Adipocyte (in vitro differentiated cells): Measurements from ENCODE around the gene ESF1.
"Not testable (repeated sequence)": the region's sequence is repeated elsewhere in the genome, so short reads cannot be mapped to it uniquely, and the experiment has no call there.

ENCODE experiments used
- DNase-seq: peaks from one replicate; pipeline ENCODE4 v3.0.0-alpha.2; 2015; ENCODE audit warnings: low read depth
- H3K27me3 ChIP-seq: replicated peaks from 2 replicates; pipeline ENCODE4 v1.7.0; 2013; ENCODE audit warnings: mild to moderate bottlenecking, low read length, moderate library complexity; ENCODE audit not compliant: control insufficient read depth, insufficient read depth
- H3K36me3 ChIP-seq: 2 replicates; pipeline ENCODE4 v1.7.0; 2013; ENCODE audit warnings: low read length, mild to moderate bottlenecking, moderate library complexity; ENCODE audit not compliant: control insufficient read depth, insufficient read depth, severe bottlenecking
- H3K4me1 ChIP-seq: 2 replicates; pipeline ENCODE4 v1.7.0; 2013; ENCODE audit warnings: mild to moderate bottlenecking, low read length, moderate library complexity; ENCODE audit not compliant: control insufficient read depth, insufficient read depth
- H3K4me3 ChIP-seq: 2 replicates; pipeline ENCODE4 v1.7.0; 2013; ENCODE audit warnings: mild to moderate bottlenecking, low read length, moderate library complexity
- H3K9ac ChIP-seq: 2 replicates; pipeline ENCODE4 v1.7.0; 2013; ENCODE audit warnings: mild to moderate bottlenecking, low read length, moderate library complexity
- H3K9me3 ChIP-seq: 2 replicates; pipeline ENCODE4 v1.7.0; 2013; ENCODE audit warnings: mild to moderate bottlenecking, low read length, moderate library complexity; ENCODE audit not compliant: control insufficient read depth

Gene ESF1

DNA sequence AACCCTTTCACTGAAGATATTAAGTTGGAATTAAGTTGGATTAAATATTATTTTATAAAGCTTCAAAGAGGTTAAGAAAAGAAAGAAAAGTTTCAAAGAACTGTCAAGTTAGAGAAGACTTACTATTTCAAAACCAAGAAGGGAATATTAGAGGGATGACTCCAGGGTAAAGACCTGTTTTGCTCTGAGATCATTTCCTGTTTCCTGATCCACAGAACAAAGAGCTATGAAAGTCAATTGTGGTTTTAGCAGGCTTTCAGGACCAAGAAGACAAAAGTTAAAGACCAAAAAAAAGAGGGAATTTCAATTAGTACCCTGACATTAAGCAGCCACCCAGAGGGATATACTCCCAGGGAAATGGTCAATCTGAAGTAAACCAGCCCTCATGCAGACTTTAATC lies 19.4 kb downstream of the ESF1 start:
- H3K4me3 ChIP-seq, result no peak overlapping the region
- no peak for DNase-seq
- no peak overlapping the region for H3K9ac ChIP-seq
- peaks cover 14% of the 10 kb centered on the region for H3K9me3 ChIP-seq
- peaks cover 76% of the 10 kb centered on the region for H3K36me3 ChIP-seq
- H3K4me1 ChIP-seq, result no peaks in the 10 kb centered on the region
- no peaks in the 10 kb centered on the region for H3K27me3 ChIP-seq

DNA sequence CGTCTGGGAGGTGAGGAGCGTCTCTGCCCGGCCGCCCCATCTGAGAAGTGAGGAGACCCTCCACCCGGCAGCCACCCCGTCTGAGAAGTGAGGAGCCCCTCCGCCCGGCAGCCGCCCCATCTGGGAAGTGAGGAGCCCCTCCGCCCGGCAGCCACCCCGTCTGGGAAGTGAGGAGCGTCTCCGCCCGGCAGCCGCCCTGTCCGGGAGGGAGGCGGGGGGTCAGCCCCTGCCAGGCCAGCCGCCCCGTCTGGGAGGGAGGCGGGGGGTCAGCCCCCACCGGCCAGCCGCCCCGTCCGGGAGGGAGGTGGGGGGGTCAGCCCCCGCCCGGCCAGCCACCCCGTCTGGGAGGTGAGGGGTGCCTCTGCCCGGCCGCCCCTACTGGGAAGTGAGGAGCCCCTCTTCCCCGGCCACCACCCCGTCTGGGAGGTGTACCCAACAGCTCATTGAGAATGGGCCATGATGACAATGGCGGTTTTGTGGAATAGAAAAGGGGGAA lies 24.2 kb downstream of the ESF1 start:
- H3K9me3 ChIP-seq, DNase-seq, H3K27me3 ChIP-seq, H3K4me1 ChIP-seq, H3K9ac ChIP-seq, H3K4me3 ChIP-seq: not testable (repeated sequence)
- peaks cover 65% of the 10 kb centered on the region for H3K36me3 ChIP-seq

DNA sequence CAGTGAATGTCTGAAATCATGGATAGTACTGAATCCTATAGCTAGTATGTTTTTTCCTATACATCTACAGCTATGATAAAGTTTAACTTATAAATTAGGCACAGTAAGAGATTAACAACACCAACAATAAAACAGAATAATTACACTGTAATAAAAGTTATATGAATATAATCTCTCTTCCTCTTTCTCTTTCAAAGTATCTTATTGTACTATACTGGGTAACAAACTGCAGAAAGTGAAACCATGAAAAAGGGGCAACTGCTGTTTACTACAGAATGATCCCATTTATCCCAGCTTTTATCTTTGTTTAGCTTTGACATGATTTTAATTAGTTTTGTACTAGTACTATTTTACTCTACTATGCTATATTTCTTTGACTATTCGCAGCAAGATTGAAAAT lies 25.8 kb downstream of the ESF1 start:
- Histone ChIP-seq H3K9ac (no peak overlapping the region), H3K36me3 (peaks cover 57% of the 10 kb centered on the region), H3K27me3 (no peaks in the 10 kb centered on the region), H3K4me3 (no peak overlapping the region), H3K4me1 (no peaks in the 10 kb centered on the region), H3K9me3 (no peaks in the 10 kb centered on the region)
- no peak for DNase-seq

DNA sequence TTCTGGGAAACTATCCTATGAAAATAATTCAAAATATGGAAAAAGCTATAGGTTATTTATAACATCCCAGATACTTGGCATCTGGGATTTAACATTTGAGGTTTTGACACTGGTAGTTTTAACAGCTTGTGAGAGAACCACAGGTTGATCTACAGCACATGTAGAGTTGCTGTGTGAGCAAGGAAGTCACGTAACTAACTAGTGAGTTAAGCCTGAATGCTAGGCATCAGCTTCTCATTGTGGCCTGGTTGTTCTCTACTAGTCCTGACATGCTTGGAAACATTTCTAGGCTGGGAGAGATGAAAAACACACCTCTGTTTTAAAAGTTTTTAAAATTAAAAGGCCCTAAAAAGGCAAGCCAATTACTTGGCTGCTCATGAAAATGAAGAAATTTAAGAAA lies 28.2 kb downstream of the ESF1 start:
- Histone ChIP-seq H3K27me3 (no peaks in the 10 kb centered on the region), H3K9me3 (no peaks in the 10 kb centered on the region), H3K4me3 (no peak overlapping the region), H3K9ac (no peak overlapping the region), H3K36me3 (peaks cover 44% of the 10 kb centered on the region), H3K4me1 (no peaks in the 10 kb centered on the region)
- DNase-seq, result no peak

DNA sequence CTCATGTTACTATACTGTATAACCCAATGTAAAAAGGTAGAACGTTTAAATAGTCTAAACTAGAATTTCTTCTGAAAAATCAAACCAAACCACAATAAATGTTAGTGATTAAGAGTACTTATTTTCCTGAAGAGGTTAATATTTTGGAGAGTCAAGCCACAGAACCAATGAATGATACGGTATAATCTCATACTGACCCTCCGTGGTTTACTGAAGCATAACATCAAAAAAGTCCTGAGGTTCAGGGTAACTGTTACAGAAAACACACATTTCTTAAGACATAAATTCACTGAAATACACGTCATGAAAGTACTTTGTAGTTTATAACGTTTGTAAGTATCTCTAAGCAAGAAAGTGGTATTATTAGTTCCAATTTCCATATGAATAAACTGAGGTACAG lies 28.9 kb downstream of the ESF1 start:
- Histone ChIP-seq H3K9ac (no peak overlapping the region), H3K27me3 (no peaks in the 10 kb centered on the region), H3K9me3 (no peaks in the 10 kb centered on the region), H3K4me1 (no peaks in the 10 kb centered on the region), H3K36me3 (peaks cover 47% of the 10 kb centered on the region), H3K4me3 (no peak overlapping the region)
- DNase-seq, result no peak

DNA sequence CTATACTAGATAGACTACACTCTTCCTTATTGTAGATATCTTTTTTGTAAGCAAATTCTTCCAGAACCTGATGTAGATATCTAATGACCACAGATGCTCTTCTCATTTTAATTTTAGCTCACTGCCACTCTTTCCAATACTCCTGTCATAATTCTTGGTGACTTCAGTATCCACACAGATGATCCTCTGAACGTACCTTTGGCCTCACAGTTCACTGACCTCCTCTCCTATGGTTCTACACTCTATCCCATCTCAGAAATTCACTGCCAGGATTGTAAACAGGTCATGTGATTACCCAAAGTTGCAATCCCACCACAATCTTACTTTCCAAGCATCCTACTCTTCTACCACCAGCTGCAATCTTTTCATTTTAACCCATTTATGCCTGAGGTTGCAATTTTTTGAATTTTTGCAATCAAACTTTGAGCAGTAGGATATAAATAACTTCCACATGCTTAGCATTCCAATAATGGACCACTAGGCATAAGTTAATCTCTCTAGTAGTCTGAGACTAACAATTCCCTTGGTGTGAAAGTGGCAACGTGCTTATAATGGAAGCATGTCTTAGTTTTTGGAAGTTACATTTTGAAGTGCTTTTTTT lies 31.2 kb downstream of the ESF1 start:
- Histone ChIP-seq H3K36me3 (peaks cover 39% of the 10 kb centered on the region), H3K9ac (no peak overlapping the region), H3K9me3 (no peaks in the 10 kb centered on the region), H3K4me3 (no peak overlapping the region), H3K27me3 (no peaks in the 10 kb centered on the region), H3K4me1 (no peaks in the 10 kb centered on the region)
- DNase-seq, result no peak

DNA sequence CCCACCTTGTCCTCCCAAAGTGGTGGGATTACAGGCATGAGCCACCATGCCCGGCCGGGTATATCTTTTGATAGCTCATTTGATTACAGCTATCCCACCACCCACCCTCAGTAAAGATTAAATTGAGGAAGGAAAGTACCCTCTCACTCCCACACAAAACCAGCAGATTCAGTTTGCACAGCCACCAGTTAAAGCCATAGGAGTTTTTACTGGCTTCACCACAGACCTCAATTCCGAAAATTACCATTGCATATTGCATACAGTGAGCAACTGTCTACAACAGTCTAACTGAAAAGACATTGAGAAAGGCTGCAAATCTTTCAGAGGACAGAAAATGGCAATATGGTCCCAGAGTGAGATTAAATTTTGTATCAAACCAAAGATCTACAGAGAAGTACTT lies 34.9 kb downstream of the ESF1 start:
- no peak for DNase-seq
- Histone ChIP-seq H3K4me3 (no peak overlapping the region), H3K4me1 (no peaks in the 10 kb centered on the region), H3K36me3 (peaks cover 23% of the 10 kb centered on the region), H3K9me3 (no peaks in the 10 kb centered on the region), H3K9ac (no peak overlapping the region), H3K27me3 (no peaks in the 10 kb centered on the region)

DNA sequence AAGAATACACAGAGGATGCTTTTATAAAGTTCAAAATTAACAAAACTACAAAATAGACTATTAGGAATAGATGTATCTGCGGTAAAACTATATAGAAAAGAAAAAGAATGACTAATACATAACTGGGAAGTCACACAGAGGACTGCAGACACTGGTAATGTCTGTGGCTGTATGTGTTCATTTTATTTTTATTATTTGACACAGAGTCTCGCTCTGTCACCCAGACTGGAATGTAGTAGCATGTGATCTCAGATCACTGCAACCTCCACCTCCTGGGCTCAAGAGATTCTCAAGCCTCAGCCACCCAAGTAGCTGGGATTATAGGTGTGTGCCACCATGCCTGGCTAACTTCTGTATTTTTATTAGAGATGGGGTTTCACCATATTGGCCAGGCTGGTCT lies 38.9 kb downstream of the ESF1 start:
- Histone ChIP-seq H3K36me3 (peaks cover 36% of the 10 kb centered on the region), H3K4me3 (no peak overlapping the region), H3K9me3 (peaks cover 11% of the 10 kb centered on the region), H3K4me1 (no peaks in the 10 kb centered on the region), H3K27me3 (no peaks in the 10 kb centered on the region), H3K9ac (no peak overlapping the region)
- no peak for DNase-seq

DNA sequence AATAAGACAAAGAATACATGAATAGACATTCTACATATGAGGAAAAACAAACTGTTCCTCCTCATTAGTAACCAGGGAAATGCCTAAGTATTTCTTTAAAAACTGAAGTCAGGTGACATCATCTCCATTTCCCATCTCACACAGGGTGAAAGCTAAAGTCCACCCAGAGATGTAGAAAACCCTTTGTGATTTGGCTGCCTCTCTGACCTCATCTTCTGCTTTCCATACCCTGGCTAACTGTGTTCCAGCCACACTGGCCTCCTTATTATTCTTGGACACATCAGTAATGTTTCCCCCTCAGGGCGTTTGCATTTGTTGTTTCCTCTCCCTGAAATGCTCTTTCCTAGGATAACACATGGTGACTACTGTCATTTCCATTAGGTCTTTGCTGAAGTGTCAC lies 40.4 kb downstream of the ESF1 start:
- H3K9me3 ChIP-seq, result peaks cover 21% of the 10 kb centered on the region
- no peak overlapping the region for H3K4me3 ChIP-seq
- no peaks in the 10 kb centered on the region for H3K27me3 ChIP-seq
- peaks cover 32% of the 10 kb centered on the region for H3K36me3 ChIP-seq
- no peak overlapping the region for H3K9ac ChIP-seq
- H3K4me1 ChIP-seq, result peaks cover 5% of the 10 kb centered on the region
- DNase-seq, result peak; percentile 13

DNA sequence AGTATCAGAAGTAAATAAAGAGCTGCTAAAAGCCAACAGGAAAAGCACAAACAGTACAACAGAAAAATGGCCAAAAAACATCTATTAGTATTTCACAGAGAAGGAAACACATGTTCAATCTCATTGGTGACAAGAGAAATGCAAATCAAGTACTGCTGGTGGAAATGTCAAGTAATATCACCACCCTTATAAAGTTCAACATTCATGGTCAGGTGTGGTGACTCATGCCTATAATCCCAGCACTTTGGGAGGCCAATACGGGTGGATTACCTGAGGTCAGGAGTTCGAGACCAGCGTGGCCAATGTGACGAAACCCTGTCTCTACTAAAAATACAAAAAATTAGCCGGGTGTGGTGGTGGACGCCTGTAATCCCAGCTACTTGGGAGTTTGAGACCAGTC lies 42.8 kb downstream of the ESF1 start:
- Histone ChIP-seq H3K4me3 (no peak overlapping the region), H3K4me1 (peaks cover 15% of the 10 kb centered on the region), H3K9me3 (peaks cover 21% of the 10 kb centered on the region), H3K9ac (no peak overlapping the region), H3K27me3 (no peaks in the 10 kb centered on the region), H3K36me3 (peaks cover 28% of the 10 kb centered on the region)
- DNase-seq, result no peak

DNA sequence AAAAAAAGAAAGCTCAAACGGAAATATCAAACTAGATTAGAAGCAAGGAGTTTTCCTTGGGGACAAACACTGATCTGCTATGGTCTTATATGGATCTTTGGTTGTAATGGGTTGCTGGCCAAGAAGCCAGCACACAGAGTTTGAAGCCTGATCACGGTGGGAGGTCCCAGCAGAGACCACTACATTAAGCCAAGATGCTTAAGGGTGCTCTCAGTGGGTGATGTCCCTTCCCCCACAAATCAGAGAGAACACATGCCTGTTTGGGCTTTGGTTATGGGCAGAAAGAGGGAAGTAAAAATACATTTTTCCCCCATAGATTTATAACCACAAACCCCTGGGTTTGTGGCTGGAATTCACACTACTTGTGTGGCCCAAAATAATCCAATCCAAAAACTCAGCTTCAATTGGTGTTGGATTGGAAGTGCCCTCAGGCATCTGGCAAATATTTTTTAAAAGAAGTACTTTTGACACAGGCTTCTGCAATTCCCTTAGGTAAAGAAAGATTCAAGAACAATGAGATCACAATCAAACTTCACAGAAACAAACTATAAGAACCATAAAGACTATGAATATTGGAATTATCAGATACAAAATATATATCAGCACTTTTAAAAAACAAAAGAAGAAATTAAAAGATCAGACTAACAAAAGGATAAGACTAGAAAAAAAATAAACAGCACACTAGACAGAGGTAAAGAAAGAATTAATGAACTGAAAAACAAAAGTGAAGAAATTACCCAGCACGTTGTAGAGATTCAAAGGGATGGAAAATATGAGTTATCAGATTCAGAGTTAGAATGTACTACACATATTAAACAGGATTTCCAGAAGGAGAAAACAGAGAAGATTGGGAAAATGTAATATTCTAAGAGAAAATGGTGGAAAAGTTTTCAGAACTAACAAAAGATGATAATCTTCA lies 44.7 kb downstream of the ESF1 start:
- peak; percentile 51 for DNase-seq
- H3K9me3 ChIP-seq, result peaks cover 21% of the 10 kb centered on the region
- H3K27me3 ChIP-seq, result no peaks in the 10 kb centered on the region
- peak overlapping the region; percentile 35 for H3K4me3 ChIP-seq
- peaks cover 24% of the 10 kb centered on the region for H3K4me1 ChIP-seq
- H3K36me3 ChIP-seq, result peaks cover 28% of the 10 kb centered on the region
- H3K9ac ChIP-seq, result no peak overlapping the region
